GM18873 (cell line): ENCODE results near the gene LRRC32.

Source experiments
- ATAC-seq: cut with Tn5 transposase; IDR thresholded peaks from one replicate; pipeline ENCODE4 v1.9.1; 2021; ENCODE audit warnings: mild to moderate bottlenecking, moderate library complexity, moderate number of reproducible peaks; ENCODE audit not compliant: unreplicated experiment, low FRiP score

LRRC32 gene

DNA sequence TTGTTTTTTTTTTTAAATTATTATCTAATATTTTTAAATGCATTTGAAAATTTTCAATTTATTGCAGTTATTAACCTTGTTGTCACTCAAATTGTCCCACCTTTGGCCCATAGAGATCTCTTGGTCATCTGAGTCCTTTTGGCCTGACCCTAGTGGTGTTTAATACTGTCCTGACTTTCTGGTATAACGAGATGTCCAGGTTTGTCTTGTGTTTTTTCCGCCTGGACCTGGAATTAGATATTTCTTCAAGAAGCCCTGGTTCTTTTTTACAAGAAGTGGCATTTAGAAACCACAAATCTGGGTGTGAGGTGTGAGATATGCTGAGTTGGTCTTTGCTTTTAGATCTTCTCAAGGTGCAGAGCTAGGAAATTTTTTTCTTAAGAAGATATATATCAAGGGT lies 38.1 kb downstream of the LRRC32 start:
- no peak for ATAC-seq

DNA sequence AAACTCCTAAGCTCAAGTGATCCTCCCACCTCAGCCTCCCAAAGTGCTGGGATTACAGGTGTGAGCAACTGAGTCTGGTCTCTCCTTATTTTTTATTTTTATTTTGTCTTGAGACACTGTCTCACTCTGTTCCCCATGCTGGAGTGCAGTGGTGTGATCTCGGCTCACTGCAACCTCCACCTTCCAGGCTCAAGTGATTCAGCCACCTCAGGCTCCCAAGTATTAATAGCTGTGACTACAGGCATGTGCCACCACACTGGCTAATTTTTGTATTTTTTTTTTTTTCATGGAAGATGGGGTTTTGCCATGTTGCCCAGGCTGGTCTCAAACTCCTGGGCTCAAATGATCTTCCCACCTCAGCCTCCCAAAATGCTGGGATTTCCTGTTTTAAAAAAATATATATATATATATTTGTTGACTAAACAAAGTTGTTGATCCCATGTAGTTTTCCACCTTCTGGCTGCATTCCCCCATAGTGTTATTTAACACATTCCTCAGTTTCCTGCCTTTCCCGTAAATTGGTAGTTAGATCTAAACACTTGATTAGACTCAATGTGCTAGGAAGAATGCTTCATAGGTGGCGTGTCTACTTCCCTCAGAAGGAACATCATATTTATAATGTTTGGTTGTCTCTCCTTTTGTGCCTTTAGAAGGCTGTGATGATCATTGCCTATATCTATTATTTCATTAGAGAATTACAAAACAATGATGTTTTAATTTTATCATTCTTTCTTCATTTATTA lies 38.8 kb downstream of the LRRC32 start:
- ATAC-seq = no peak

GRCh38 chr11:76630600-76631281 lies 39.8 kb downstream of the LRRC32 start:
- no peak for ATAC-seq

DNA sequence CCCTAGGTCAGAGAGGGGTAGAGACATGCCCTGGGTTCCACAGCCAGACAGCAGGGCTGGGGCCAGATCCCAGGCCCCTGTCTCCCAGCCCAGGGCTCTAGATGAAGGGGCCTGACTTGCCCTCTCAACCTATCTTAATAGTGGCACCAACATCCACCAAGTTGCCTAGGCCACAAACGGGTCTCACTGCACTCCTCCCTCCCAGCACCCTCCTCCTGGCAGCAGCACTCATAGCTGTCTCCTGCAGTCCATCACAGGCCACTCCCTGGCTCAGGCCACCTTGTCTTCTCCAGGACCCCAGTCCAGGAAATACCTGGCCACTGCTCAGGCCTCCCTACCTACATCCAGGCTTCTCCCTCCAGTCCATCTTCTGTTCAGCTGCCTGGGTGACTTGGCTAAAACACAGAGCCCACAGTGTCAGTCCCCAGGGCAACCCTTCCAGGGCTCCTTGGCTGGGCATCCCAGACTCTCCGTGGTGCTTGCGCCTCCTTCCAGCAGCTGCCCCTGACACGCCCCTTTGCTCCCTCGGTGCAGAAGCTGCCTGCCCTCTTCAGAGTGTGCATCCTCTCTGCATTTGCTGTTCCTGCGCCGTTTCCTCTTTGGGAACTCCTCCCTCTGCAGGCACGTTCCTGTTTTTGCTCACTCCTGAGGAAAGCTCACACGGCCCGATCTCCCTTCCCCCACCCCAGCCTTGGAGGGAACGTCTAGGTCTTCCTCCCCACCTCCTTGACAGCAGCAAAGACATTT lies 40.5 kb downstream of the LRRC32 start:
- no peak for ATAC-seq

- ATAC-seq = no peak
Measured at GRCh38 chr11:76629116-76629852, 41.3 kb downstream of the LRRC32 start.

DNA sequence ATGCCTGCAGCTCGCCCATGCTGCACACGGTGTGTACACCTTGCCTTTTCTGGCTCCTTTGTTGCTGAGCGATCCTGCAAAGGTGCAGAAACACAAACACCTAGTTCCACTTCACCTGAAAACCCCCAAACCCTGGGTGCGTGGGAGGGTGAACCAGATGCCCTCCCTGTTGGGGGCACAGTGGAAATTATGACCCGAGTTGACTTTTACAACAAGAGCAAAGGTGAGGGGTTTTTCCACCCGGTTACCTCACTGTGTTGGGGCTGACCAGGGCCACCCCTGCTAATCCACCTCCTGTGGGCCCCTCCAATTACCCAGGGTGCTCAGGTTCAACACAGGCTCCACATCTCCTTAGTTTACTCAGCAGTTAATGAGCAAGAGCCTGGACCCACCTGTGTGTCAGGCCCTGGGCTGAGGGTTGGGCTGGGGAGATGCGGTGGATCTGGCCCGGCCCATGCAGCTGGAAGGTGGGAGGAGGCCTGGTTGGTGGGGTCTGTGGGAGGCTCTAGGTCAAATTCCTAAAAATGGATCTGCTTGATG lies 42.1 kb downstream of the LRRC32 start:
- ATAC-seq = no peak

DNA sequence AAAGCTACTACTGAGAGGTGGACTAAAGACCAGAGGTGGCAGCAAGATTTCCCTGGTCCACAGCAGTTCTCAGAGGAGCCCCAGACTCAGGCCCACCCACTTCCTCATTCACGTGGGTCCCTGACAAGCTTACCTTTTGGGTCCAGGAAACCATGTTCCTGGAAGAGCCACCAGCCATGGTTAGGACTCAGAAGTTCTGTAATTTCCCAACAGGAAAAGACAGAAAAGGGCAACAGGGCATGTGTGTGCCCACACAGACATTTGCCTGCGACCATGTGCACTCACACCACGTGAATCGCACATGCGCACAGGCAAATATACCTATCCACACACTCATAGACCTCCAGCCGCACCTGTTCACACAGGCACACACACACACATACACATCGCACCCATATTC lies 42.9 kb downstream of the LRRC32 start:
- no peak for ATAC-seq

GRCh38 chr11:76626921-76627401 lies 43.6 kb downstream of the LRRC32 start:
- peak; percentile 86 for ATAC-seq

- no peak for ATAC-seq
Measured at GRCh38 chr11:76626266-76626665, 44.3 kb downstream of the LRRC32 start.

DNA sequence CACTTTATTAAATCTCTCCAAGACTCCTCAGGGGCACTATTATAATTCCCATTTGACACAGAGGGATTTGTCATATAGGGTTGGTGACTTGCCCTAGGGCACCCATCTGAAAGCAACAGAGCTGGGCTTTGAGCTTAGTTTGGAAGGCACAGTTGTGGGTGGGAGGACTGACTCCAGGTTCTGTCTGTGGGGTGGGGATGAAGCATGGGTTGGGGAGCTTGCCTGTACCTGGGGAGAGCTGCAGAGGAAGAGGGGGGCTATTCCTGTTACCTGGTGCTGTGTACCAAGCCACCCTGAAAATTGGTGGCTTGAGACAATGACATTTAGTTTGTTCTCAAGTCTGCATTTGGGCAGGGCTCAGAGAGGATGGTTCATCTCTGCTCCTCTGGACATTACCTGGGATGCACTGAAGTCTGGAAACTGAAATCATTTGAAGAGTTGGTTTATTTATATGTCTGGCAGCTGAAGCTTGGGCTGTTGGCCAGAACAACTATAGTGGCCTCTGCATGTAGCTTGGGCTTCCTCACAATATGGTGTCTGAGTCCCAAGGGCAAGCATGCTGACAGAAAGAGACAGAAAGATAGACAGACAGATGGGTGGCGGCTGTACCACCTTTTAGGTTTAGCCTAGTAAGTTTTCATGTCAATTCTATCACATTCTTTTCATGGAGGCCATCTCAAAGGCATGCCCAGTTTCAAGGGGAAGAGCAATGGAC lies 44.9 kb downstream of the LRRC32 start:
- no peak for ATAC-seq

- no peak for ATAC-seq
Measured at GRCh38 chr11:76624500-76625379, 45.8 kb downstream of the LRRC32 start.

- no peak for ATAC-seq
Measured at GRCh38 chr11:76623884-76624419, 46.6 kb downstream of the LRRC32 start.

- no peak for ATAC-seq
Measured at GRCh38 chr11:76623171-76623883, 47.2 kb downstream of the LRRC32 start.

GRCh38 chr11:76622493-76623094 lies 48.0 kb downstream of the LRRC32 start:
- no peak for ATAC-seq

- ATAC-seq = no peak
Measured at GRCh38 chr11:76621868-76622267, 48.7 kb downstream of the LRRC32 start.

- no peak for ATAC-seq
Measured at GRCh38 chr11:76621466-76621865, 49.1 kb downstream of the LRRC32 start.

DNA sequence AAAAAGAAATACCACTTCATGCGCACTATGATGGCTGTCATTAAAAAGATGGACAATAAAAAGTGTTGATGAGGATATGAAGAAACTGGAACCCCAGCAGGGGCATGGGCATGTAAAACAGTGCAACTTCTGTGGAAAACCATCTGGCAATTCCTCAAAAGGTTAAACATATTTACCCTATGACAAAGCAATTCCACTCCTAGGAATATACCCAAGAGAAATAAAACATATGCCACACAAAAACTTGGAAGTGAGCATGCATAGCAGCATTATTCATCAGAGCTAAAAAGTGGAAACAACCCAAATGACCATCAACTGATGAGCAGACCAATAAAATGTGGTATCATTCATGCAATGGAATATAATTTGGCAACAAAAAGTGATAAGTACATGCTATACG lies 50.1 kb downstream of the LRRC32 start:
- ATAC-seq = no peak
